Activated CD8-positive, alpha-beta memory T cell treated with anti-CD3 and anti-CD28 coated beads for 48 hours (primary cell): ENCODE data around the gene ADGRA1.
"Not testable (repeated sequence)": the region's sequence is repeated elsewhere in the genome, so short reads cannot be mapped to it uniquely, and the experiment has no call there.

Experiments
- DNase-seq, 3 experiments: peaks; one replicate each; pipeline ENCODE4 v3.0.0-alpha.2; 2020; ENCODE audit warnings: low read depth in 2 of 3, low spot score in 2 of 3

ADGRA1 gene

GRCh38 chr10:133109711-133110110 is 22.0 kb downstream of the ADGRA1 start:
- DNase-seq, result no peak

GRCh38 chr10:133110133-133110532 is 22.4 kb downstream of the ADGRA1 start:
- DNase-seq, result no peak

GRCh38 chr10:133110609-133111275 is 23.0 kb downstream of the ADGRA1 start:
- no peak for DNase-seq

GRCh38 chr10:133111640-133112039 is 23.9 kb downstream of the ADGRA1 start:
- DNase-seq, result not testable (repeated sequence)

- no peak for DNase-seq
Measured at GRCh38 chr10:133113146-133113830, 25.6 kb downstream of the ADGRA1 start.

GRCh38 chr10:133113847-133114246 is 26.1 kb downstream of the ADGRA1 start:
- no peak for DNase-seq

- no peak for DNase-seq
Measured at GRCh38 chr10:133114251-133114650, 26.5 kb downstream of the ADGRA1 start.

- no peak for DNase-seq
Measured at GRCh38 chr10:133114726-133115452, 27.2 kb downstream of the ADGRA1 start.

GRCh38 chr10:133115453-133115842 is 27.7 kb downstream of the ADGRA1 start:
- DNase-seq, result no peak

- DNase-seq, result no peak
Measured at GRCh38 chr10:133115976-133116375, 28.3 kb downstream of the ADGRA1 start.

GRCh38 chr10:133116455-133116854 is 28.7 kb downstream of the ADGRA1 start:
- no peak for DNase-seq

GRCh38 chr10:133117036-133117687 is 29.4 kb downstream of the ADGRA1 start:
- no peak for DNase-seq

- DNase-seq, result no peak
Measured at GRCh38 chr10:133117688-133118071, 30.0 kb downstream of the ADGRA1 start.

- DNase-seq, result no peak
Measured at GRCh38 chr10:133121479-133121878, 33.8 kb downstream of the ADGRA1 start.

- DNase-seq, result no peak
Measured at GRCh38 chr10:133122171-133122935, 34.6 kb downstream of the ADGRA1 start.

- no peak for DNase-seq
Measured at GRCh38 chr10:133123050-133123745, 35.5 kb downstream of the ADGRA1 start.

- DNase-seq, result no peak
Measured at GRCh38 chr10:133123746-133124356, 36.1 kb downstream of the ADGRA1 start.

- no peak for DNase-seq
Measured at GRCh38 chr10:133124357-133125211, 36.9 kb downstream of the ADGRA1 start.

- DNase-seq, result no peak
Measured at GRCh38 chr10:133125901-133126300, 38.2 kb downstream of the ADGRA1 start.
